ENCODE measurements around the gene CYP19A1.

The CYP19A1 gene

DNA sequence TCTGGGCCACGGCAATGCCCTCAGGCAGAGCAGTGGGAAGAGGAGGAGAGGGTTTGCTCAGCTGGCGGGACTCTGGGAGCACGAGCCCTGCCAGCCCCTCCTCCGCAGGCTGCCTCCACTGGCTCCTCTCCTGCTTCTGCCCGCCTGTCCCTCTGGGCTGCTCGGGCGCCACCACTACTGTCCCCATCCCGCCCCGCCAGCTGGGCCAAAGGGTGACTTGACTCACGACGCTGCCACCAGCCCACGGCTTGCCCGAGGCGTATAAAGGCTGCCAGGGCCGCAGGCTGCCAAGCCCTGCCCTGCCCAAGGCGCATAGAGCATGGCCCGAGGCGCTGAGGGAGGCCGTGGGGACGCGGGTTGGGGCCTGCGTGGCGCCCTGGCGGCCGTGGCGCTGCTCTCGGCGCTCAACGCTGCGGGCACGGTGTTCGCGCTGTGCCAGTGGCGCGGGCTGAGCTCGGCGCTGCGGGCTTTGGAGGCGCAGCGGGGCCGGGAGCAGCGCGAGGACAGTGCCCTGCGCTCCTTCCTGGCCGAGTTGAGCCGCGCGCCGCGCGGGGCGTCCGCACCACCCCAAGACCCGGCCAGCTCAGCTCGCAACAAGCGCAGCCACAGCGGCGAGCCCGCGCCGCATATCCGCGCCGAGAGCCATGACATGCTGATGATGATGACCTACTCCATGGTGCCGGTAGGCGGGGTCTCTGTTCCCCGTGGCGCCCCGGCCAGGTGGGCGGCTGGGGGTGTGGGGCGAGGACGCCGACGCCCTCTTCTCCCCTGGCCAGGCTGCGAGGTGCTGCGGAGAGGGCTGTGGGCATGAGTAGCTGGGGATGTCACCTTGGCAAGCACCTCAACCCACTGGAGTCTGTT lies 3.2 kb upstream of the CYP19A1 start, which contains the start of gene GLDN:
TSS of gene GLDN (plus strand) at position 290 of the 861 bp plus-strand sequence. CDS start at position 320, 30 bp downstream.
- H3K4me3 ChIP-seq (ENCODE audit: low read depth, low read length), result no peak within 1 kb of the TSS
- DNase-seq (ENCODE audit: low read depth), result no peak
- TF ChIP-seq, protein P1, sequence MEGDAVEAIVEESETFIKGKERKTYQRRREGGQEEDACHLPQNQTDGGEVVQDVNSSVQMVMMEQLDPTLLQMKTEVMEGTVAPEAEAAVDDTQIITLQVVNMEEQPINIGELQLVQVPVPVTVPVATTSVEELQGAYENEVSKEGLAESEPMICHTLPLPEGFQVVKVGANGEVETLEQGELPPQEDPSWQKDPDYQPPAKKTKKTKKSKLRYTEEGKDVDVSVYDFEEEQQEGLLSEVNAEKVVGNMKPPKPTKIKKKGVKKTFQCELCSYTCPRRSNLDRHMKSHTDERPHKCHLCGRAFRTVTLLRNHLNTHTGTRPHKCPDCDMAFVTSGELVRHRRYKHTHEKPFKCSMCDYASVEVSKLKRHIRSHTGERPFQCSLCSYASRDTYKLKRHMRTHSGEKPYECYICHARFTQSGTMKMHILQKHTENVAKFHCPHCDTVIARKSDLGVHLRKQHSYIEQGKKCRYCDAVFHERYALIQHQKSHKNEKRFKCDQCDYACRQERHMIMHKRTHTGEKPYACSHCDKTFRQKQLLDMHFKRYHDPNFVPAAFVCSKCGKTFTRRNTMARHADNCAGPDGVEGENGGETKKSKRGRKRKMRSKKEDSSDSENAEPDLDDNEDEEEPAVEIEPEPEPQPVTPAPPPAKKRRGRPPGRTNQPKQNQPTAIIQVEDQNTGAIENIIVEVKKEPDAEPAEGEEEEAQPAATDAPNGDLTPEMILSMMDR (IDR thresholded peaks at IDR 0.05; ENCODE audit: insufficient read depth, low read depth, low read length, missing control alignments), result no peak

DNA sequence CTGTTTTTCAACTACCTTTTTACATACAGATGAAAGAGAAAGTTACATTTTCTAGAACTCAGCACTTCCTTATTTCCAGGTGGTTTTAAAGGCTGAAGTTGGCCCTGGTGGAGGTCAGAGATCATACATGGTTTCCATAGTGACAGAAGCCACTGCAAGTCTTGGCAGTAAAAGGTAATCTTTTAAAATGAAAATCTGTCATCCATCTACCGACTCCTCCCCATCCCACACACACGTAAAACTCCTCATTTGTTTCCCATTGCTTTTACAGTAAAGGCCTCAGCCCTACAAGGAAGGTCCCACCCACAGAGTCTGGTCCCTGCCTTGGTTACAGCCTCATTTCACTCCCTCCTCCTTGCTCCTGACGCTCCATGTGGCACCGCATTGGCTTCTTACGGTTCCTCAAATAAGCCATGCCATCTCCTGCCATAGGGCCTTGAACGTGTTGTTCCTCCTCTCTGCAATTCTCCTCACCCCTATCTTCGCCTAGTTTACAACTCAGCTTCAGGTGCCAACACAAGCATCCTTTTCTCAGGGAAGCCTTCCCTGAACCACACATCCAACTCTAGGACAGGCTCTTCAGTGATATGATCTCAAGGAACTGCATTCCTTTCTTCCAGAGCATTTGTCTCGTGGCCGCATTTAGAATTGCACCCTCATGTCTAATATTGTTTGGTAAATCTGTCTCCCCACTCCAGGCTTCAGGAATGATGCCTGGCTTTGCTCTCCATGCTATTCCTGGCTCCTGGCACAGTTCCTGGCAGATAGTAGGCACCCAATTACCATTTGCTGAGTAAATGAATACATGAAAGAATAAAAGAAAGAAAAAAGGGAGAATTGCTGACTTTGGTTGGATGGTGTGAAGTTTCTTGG lies 2.6 kb downstream of the CYP19A1 start:
- DNase-seq (ENCODE audit: low read depth), result peak; percentile 59
- TF ChIP-seq, protein P1 (IDR thresholded peaks at IDR 0.05; ENCODE audit: insufficient read depth, low read depth, low read length, missing control alignments), result no peak
- H3K4me3 ChIP-seq (ENCODE audit: low read depth, low read length), result no peak overlapping the region

DNA sequence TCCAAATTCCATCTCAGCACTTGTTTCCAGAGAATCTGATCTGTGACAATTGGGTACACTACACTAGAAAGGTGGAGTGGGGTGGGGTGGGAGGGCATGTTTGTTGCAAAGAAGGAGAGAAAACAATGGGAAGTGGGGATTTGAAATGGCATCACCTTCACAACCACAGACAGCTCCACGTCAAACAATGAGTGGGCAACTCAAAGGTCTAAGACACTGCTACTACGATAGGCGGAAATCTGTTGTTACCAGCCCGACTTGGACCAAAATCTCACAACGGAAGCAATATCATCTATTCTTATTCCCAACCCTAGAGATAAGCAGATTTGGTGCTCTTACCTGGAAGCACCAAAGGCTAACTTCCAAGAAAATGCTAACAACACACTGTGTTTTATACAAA lies 3.3 kb downstream of the CYP19A1 start:
- TF ChIP-seq, protein P1 (IDR thresholded peaks at IDR 0.05; ENCODE audit: insufficient read depth, low read depth, low read length, missing control alignments), result no peak
- H3K4me3 ChIP-seq (ENCODE audit: low read depth, low read length), result no peak overlapping the region

DNA sequence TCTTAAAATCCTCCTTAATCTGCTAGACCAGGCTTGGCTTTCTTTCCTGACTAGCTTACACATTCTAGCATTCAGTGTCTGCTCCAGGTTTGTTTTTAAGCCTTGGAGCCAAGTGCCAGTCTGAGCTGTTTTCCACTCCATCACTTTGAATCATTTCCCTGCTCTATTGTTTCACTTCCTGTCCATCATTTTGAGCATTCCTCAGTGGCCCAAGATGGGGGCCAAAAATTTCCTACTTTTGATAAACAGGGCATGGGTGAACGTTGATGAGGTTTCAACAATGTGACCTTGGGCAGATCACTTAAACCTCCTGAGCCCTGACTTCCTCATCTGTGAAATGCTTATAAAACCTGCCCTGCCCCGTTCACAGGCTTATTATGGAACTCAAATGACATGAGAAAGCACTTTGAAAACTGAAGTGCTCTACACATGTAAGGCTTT lies 4.4 kb downstream of the CYP19A1 start:
- DNase-seq (ENCODE audit: low read depth), result no peak
- no peak overlapping the region for H3K4me3 ChIP-seq (ENCODE audit: low read depth, low read length)
- TF ChIP-seq, protein P1 (IDR thresholded peaks at IDR 0.05; ENCODE audit: insufficient read depth, low read depth, low read length, missing control alignments), result no peak

More for the DNA sequence above, 3.3 kb downstream of the CYP19A1 start:
- no peak for DNase-seq (ENCODE audit: low read depth)

DNA sequence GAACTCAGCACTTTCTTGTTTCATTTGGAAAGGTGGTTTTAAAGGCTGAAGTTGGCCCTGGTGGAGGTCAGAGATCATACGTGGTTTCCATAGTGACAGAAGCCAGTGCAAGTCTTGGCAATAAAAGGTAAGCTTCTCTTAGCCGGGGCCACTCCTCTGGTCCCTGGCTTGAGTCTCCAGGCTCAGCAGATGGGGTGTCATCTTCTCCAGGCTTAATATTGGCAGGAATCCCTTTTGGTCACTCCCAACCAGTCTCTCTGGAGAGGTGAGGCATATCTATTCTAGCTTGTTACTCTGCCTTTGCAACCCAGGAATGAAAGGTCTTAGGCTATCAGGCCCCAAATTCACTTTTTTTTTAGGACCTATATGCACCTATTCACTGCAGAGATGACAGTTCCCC lies 4.8 kb downstream of the CYP19A1 start:
- TF ChIP-seq, protein P1 (IDR thresholded peaks at IDR 0.05; ENCODE audit: insufficient read depth, low read depth, low read length, missing control alignments), result no peak
- no peak overlapping the region for H3K4me3 ChIP-seq (ENCODE audit: low read depth, low read length)
- DNase-seq (ENCODE audit: low read depth), result no peak

DNA sequence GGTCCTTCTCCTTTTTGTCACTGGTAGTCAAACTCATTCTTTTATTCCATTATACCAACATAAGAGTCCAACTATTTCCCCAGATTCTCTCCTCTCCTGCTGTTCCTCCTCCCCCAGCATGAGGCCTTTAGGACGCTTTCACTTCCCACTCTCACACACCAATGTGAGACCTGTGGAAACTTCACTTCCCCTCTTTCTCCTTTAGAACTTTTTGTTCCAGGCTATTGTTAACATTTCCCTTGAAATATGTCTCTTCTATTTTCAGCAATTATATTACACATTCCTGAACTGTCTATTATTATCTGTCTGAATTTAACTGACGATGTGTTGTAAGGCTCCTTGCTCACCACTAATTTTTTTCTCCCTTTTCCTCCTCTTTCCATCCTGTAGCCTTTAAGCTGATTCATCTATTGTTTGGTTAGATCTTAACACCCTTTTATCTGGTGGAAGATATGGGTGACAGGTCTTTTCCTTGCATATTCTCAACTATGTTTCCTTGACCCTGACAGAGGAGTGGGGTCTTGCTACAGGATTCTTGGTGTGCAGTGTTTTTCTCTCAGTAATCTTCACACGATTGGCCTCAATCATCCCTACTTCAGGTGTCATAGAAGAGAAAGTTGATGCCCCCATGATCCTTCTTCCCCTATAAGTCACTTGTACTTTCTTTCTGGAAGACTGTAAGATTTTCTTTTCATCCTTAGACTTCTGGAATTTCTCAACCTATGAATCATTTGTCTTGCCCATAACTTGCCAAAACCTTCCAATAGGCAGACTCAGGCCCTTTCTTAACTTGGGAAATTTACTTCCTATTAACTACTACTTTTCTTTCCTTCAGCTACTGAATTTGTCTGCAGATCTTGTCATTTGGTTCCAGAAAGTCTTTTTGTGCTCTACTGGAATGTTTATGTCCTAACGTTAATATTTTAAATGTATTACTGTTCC lies 5.9 kb downstream of the CYP19A1 start:
- H3K4me3 ChIP-seq (ENCODE audit: low read depth, low read length), result no peak overlapping the region
- no peak for DNase-seq (ENCODE audit: low read depth)
- TF ChIP-seq, protein P1 (IDR thresholded peaks at IDR 0.05; ENCODE audit: insufficient read depth, low read depth, low read length, missing control alignments), result no peak
